Stomach (tissue), 9 donors: ENCODE results near the gene GABRG3. TPM values are rescaled to one million over a fixed set of nuclear protein-coding genes. Genes with fewer than 3 reads are reported as not detected.

Experiments
- DNase-seq, 2 donors: peaks; one replicate each; pipeline versions ENCODE4 v3.0.0 to v3.0.0-alpha.2; 2013 to 2019
- H3K27ac ChIP-seq, 5 donors: fragments of 200-600 bp in 4 of 5; sonication (generic) in 4 of 5; one replicate each; pipeline ENCODE4 v1.5.1; 2013 to 2019; ENCODE audit warnings: mild to moderate bottlenecking in 1 of 5, moderate library complexity in 1 of 5
- H3K27me3 ChIP-seq, 3 donors: fragments of 200-600 bp; sonication (generic); one replicate each; pipeline ENCODE4 v1.5.1; 2017 to 2019; ENCODE audit warnings: mixed run types in 1 of 3
- H3K36me3 ChIP-seq, 4 donors: fragments of 200-600 bp; sonication (generic); 1 replicate in 3 of 4; 2 replicates in 1 of 4; pipeline ENCODE4 v1.5.1; 2016 to 2019
- H3K4me1 ChIP-seq, 4 donors: fragments of 200-600 bp; sonication (generic); one replicate each; pipeline ENCODE4 v1.5.1; 2016 to 2019
- H3K4me3 ChIP-seq, 4 donors: fragments of 200-600 bp; sonication (generic) in 3 of 4; one replicate each; pipeline ENCODE4 v1.5.1; 2016 to 2019; ENCODE audit warnings: mild to moderate bottlenecking in 1 of 4
- H3K9me3 ChIP-seq, 4 donors: fragments of 200-600 bp; sonication (generic); one replicate each; pipeline ENCODE4 v1.5.1; 2016 to 2019
- CTCF ChIP-seq, 7 experiments: fragments of 450-650 bp in 4 of 7; fragments of 200-600 bp in 3 of 7; sonication (generic) in 3 of 7; IDR thresholded peaks; one replicate each; pipeline ENCODE4 v1.5.1; 2016 to 2019; ENCODE audit warnings: antibody characterized with exemption in 7 of 7, control low read depth in 2 of 7, mild to moderate bottlenecking in 1 of 7
- EP300 ChIP-seq: sonication (generic); formaldehyde crosslinking; IDR thresholded peaks from one replicate; pipeline ENCODE4 v1.6.1; 2017; ENCODE audit warnings: antibody characterized with exemption
- POLR2A ChIP-seq, 4 donors: fragments of 450-650 bp; IDR thresholded peaks; one replicate each; pipeline ENCODE4 v1.6.1; 2016; ENCODE audit warnings: antibody characterized with exemption in 4 of 4, control low read depth in 2 of 4, mild to moderate bottlenecking in 1 of 4, moderate library complexity in 1 of 4
- POLR2AphosphoS5 ChIP-seq, 3 donors: sonication (generic); formaldehyde crosslinking; IDR thresholded peaks; one replicate each; pipeline ENCODE4 v1.6.1; 2016; ENCODE audit warnings: antibody characterized with exemption in 3 of 3
- whole genome bisulfite sequencing, 5 donors: extraction: QIAGEN DNeasy Blood & Tissue Kit in 3 of 5; methylation state at CpG; one replicate each; pipeline versions ENCODE4 v1.1.5 to v1.1.7; 2013 to 2018; 5-methylcytosine and 5-hydroxymethylcytosine counted together
- intact Hi-C: fragments of 100-400 bp; cut with DNase I; formaldehyde crosslinking; loops from one replicate; pipeline ENCODE4 v1.15.1; 2023; ENCODE audit warnings: low total_unique reads
- polyA plus RNA-seq, 3 donors: library from polyadenylated mRNA; stranded (reverse); fragments of 200-250 nt; gene quantifications; one replicate each; pipeline ENCODE4 v1.2.3, GENCODE V29; 2013
- total RNA-seq, 5 donors: library from RNA; depleted of rRNA; stranded (reverse); fragments of >200 nt; gene quantifications; one replicate each; pipeline versions ENCODE4 v1.1.0 to v1.2.3, GENCODE V29; 2014 to 2016
- donor health status: healthy with polysubstance abuse.
- donor health status: Bipolar disorder and iron deficiency.
- donor health status: healthy.

GABRG3 gene
- total and polyA plus RNA-seq, 8 donors: 0.37 to 1.5 TPM; not detected in 6

DNA sequence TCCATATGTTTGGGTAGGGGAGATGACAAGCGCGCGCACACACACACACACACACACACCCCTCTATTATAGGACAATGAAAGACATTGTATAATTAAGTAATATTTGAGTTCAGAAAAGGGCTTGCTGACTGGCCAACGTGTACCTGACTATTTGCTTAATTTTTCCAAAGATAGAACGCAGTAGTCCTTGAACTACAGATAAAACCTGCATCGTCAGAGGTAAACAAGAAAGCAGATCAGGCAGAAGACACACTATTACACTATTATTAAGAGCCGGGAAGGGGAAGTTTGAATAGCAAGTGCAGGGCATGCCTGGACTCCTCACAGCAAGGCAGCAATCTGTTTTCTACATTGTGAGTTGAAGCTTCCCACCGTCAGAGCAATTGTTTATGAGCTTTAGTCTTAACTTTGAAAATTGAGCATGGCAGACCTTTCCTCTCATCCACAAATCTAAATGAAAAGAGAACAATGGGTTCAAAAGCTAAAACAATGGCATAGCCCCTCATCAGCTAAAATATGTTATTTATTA lies 427.7 kb downstream of the GABRG3 start:
- intact Hi-C loops: no loop called here
- H3K36me3 ChIP-seq: no peaks in the 10 kb centered on the region
- H3K4me3 ChIP-seq: no peak overlapping the region
- no peak for TF ChIP-seq CTCF (IDR thresholded peaks at IDR 0.05)
- TF ChIP-seq POLR2A (IDR thresholded peaks at IDR 0.05): no peak
- TF ChIP-seq POLR2AphosphoS5 (IDR thresholded peaks at IDR 0.05): no peak
- no peak for TF ChIP-seq EP300
- no peaks in the 10 kb centered on the region for H3K4me1 ChIP-seq
- DNase-seq: no peak
- 65 to 80% (median 71%) methylated on average over 8 of the region's 8 CpGs for WGBS, 5 donors
- H3K27me3 ChIP-seq: no peaks in the 10 kb centered on the region
- H3K9me3 ChIP-seq: peaks cover 0 to 14% (median 8%) of the 10 kb centered on the region in 4 donors
- no peak overlapping the region for H3K27ac ChIP-seq

DNA sequence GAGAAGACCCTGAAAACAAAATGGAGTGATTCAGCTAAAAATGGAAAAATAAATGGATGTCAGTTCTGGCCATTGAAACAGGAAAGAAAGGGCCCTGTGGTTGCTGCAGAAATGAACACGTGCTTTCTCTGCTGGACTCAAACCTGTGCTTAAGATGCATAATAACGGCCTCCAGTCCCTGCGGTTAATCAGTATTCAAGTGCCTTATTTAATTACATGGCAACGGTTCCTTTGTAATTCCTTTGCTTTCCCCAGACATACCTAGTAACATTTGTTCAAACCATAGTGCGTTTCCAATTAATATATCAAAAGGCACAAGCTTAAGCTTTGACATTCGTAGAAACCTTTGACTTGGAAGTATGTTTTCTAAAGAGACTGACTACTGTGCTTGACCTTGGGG lies 428.3 kb downstream of the GABRG3 start:
- Histone ChIP-seq H3K36me3 (no peaks in the 10 kb centered on the region), H3K4me3 (no peak overlapping the region), H3K4me1 (no peaks in the 10 kb centered on the region), H3K27me3 (no peaks in the 10 kb centered on the region), H3K27ac (no peak overlapping the region), H3K9me3 (peaks cover 0 to 15% (median 6%) of the 10 kb centered on the region in 4 donors)
- DNase-seq: no peak
- no peak for TF ChIP-seq EP300
- no peak for TF ChIP-seq POLR2A (IDR thresholded peaks at IDR 0.05)
- no peak for TF ChIP-seq CTCF (IDR thresholded peaks at IDR 0.05)
- no peak for TF ChIP-seq POLR2AphosphoS5 (IDR thresholded peaks at IDR 0.05)
- intact Hi-C loops: no loop called here
- 56 to 67% (median 62%) methylated on average over 6 of the region's 6 CpGs for WGBS, 5 donors

- H3K9me3 ChIP-seq: peaks cover 0 to 17% (median 4%) of the 10 kb centered on the region in 4 donors
- no peaks in the 10 kb centered on the region for H3K36me3 ChIP-seq
- H3K4me1 ChIP-seq: no peaks in the 10 kb centered on the region
- no peaks in the 10 kb centered on the region for H3K27me3 ChIP-seq
- intact Hi-C loops: no loop called here
- WGBS, 5 donors: 66 to 85% (median 77%) methylated on average over 5 of the region's 5 CpGs
- H3K4me3 ChIP-seq: no peak overlapping the region
- peak in 1 of 2 donors; percentile 32 for DNase-seq
- H3K27ac ChIP-seq: no peak overlapping the region
- TF ChIP-seq CTCF (IDR thresholded peaks at IDR 0.05) (no peak), POLR2AphosphoS5 (IDR thresholded peaks at IDR 0.05) (no peak), POLR2A (IDR thresholded peaks at IDR 0.05) (no peak), EP300 (no peak)
These were observed 430.5 kb downstream of the GABRG3 start for GRCh38 chr15:27401471-27401870.

- peaks cover 0 to 32% (median 0%) of the 10 kb centered on the region in 4 donors for H3K9me3 ChIP-seq
- TF ChIP-seq EP300 (no peak), POLR2AphosphoS5 (IDR thresholded peaks at IDR 0.05) (no peak), CTCF (IDR thresholded peaks at IDR 0.05) (no peak), POLR2A (IDR thresholded peaks at IDR 0.05) (no peak)
- no peak overlapping the region for H3K27ac ChIP-seq
- H3K4me3 ChIP-seq: no peak overlapping the region
- 73 to 84% (median 78%) methylated on average over 5 of the region's 5 CpGs for WGBS, 5 donors
- DNase-seq: no peak
- H3K27me3 ChIP-seq: no peaks in the 10 kb centered on the region
- no peaks in the 10 kb centered on the region for H3K36me3 ChIP-seq
- intact Hi-C loops: no loop called here
- no peaks in the 10 kb centered on the region for H3K4me1 ChIP-seq
These were observed 437.4 kb downstream of the GABRG3 start for GRCh38 chr15:27408428-27408827.
